ENCODE data around the gene ERCC2.
"Not testable (repeated sequence)": the region's sequence is repeated elsewhere in the genome, so short reads cannot be mapped to it uniquely, and the experiment has no call there.

Gene ERCC2

GRCh38 chr19:45352914-45353796 is 17.2 kb downstream of the ERCC2 start:
- no peak for DNase-seq

GRCh38 chr19:45352471-45352870 is 17.9 kb downstream of the ERCC2 start:
- no peak for DNase-seq

- DNase-seq, result no peak
Observed at GRCh38 chr19:45352062-45352461, 18.3 kb downstream of the ERCC2 start.

- DNase-seq, result no peak
Observed at GRCh38 chr19:45351401-45351952, 18.9 kb downstream of the ERCC2 start.

GRCh38 chr19:45350477-45351058 is 19.8 kb downstream of the ERCC2 start:
- no peak for DNase-seq

- no peak for DNase-seq
Observed at GRCh38 chr19:45349430-45349941, 20.9 kb downstream of the ERCC2 start.

- no peak for DNase-seq
Observed at GRCh38 chr19:45349126-45349415, 21.3 kb downstream of the ERCC2 start.

GRCh38 chr19:45348367-45349125 is 21.8 kb downstream of the ERCC2 start:
- DNase-seq, result no peak

- DNase-seq, result no peak
Observed at GRCh38 chr19:45347570-45348366, 22.6 kb downstream of the ERCC2 start.

- peak; percentile 64 for DNase-seq
Observed at GRCh38 chr19:45346449-45346848, 23.9 kb downstream of the ERCC2 start.

GRCh38 chr19:45345506-45345860 is 24.9 kb downstream of the ERCC2 start:
- no peak for DNase-seq

- DNase-seq, result no peak
Observed at GRCh38 chr19:45344621-45345505, 25.5 kb downstream of the ERCC2 start.

- no peak for DNase-seq
Observed at GRCh38 chr19:45342911-45343310, 27.5 kb downstream of the ERCC2 start.

- no peak for DNase-seq
Observed at GRCh38 chr19:45340899-45341453, 29.4 kb downstream of the ERCC2 start.

GRCh38 chr19:45340232-45340898 is 30.0 kb downstream of the ERCC2 start, which contains the start of gene KLC3:
TSS of gene KLC3 (plus strand) at chr19:45340750. CDS start at chr19:45345542, 4,792 bp downstream.
- peak; percentile 42 for DNase-seq

GRCh38 chr19:45339629-45340028 is 30.7 kb downstream of the ERCC2 start:
- no peak for DNase-seq

- peak; percentile 78 for DNase-seq
Observed at GRCh38 chr19:45336696-45337251, 33.6 kb downstream of the ERCC2 start.

GRCh38 chr19:45334881-45335280 is 35.5 kb downstream of the ERCC2 start:
- not testable (repeated sequence) for DNase-seq

GRCh38 chr19:45333609-45334303 is 36.6 kb downstream of the ERCC2 start:
- no peak for DNase-seq

Data from NCI-H82 (cell line).